IgD-negative memory B cell (primary cell): ENCODE results near the gene CILP. TPM values are rescaled to one million over a fixed set of nuclear protein-coding genes. Genes with fewer than 3 reads are reported as not detected.

Source experiments
- H3K27ac Mint-ChIP-seq, 3 donors: one replicate each; pipeline ENCODE4 v1.8.0; 2020 to 2022; ENCODE audit warnings: mild to moderate bottlenecking in 3 of 3, mixed read lengths in 3 of 3, moderate library complexity in 1 of 3
- H3K27me3 Mint-ChIP-seq: one replicate; pipeline ENCODE4 v1.8.0; 2021; ENCODE audit warnings: mixed read lengths
- H3K36me3 Mint-ChIP-seq: one replicate; pipeline ENCODE4 v1.8.0; 2020; ENCODE audit warnings: mild to moderate bottlenecking, mixed read lengths
- H3K4me1 Mint-ChIP-seq, 3 donors: one replicate each; pipeline ENCODE4 v1.8.0; 2020 to 2022; ENCODE audit warnings: mixed read lengths in 3 of 3, mild to moderate bottlenecking in 1 of 3
- H3K4me3 Mint-ChIP-seq, 4 donors: one replicate each; pipeline ENCODE4 v1.8.0; 2020 to 2022; ENCODE audit warnings: mild to moderate bottlenecking in 4 of 4, mixed read lengths in 4 of 4, moderate library complexity in 3 of 4
- H3K9me3 Mint-ChIP-seq, 3 donors: one replicate each; pipeline ENCODE4 v1.8.0; 2020 to 2021; ENCODE audit warnings: mixed read lengths in 3 of 3, mild to moderate bottlenecking in 1 of 3
- polyA plus RNA-seq: library from polyadenylated mRNA; unstranded; fragments of 300-500 nt; fragmentation: Illumina TruSeq; gene quantifications from one replicate; pipeline ENCODE4 v1.2.3, GENCODE V29; 2021

CILP gene
- polyA plus RNA-seq, 1 donor from 2014 or later = not detected

- Mint-ChIP-seq H3K4me3 (no peak overlapping the region), H3K4me1 (no peaks in the 10 kb centered on the region), H3K27me3 (no peaks in the 10 kb centered on the region), H3K27ac (no peak overlapping the region), H3K9me3 (no peaks in the 10 kb centered on the region), H3K36me3 (no peaks in the 10 kb centered on the region)
These were observed 45.4 kb downstream of the CILP start for GRCh38 chr15:65165875-65166274.

GRCh38 chr15:65164139-65164538 is 47.1 kb downstream of the CILP start:
- Mint-ChIP-seq H3K9me3 (no peaks in the 10 kb centered on the region), H3K36me3 (no peaks in the 10 kb centered on the region), H3K4me1 (no peaks in the 10 kb centered on the region), H3K4me3 (no peak overlapping the region), H3K27ac (no peak overlapping the region), H3K27me3 (no peaks in the 10 kb centered on the region)

- Mint-ChIP-seq H3K36me3 (no peaks in the 10 kb centered on the region), H3K4me3 (no peak overlapping the region), H3K27me3 (no peaks in the 10 kb centered on the region), H3K9me3 (no peaks in the 10 kb centered on the region), H3K27ac (no peak overlapping the region), H3K4me1 (no peaks in the 10 kb centered on the region)
These were observed 48.2 kb downstream of the CILP start for GRCh38 chr15:65163041-65163440.

DNA sequence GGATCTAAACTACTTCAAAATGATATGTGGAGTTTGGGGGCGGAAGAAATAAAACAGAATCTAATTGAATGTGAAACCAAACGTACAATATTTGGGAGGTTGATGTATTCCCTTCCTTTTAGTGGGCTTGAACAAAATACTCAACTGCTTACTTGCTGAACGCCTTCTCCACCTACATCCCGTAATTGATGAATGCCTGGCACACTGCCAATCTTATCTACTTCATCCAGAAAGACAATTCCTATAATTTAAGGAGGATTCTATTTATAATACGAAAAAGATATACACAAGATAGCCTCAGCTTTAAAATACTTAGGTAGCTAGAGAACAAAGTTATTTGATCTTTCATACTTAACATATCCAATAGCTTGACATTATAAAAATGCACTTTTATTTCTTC is 54.6 kb downstream of the CILP start:
- no peak overlapping the region for H3K27ac Mint-ChIP-seq
- H3K27me3 Mint-ChIP-seq = no peaks in the 10 kb centered on the region
- no peak overlapping the region for H3K4me3 Mint-ChIP-seq
- no peaks in the 10 kb centered on the region for H3K9me3 Mint-ChIP-seq
- no peaks in the 10 kb centered on the region for H3K36me3 Mint-ChIP-seq
- H3K4me1 Mint-ChIP-seq = no peaks in the 10 kb centered on the region

DNA sequence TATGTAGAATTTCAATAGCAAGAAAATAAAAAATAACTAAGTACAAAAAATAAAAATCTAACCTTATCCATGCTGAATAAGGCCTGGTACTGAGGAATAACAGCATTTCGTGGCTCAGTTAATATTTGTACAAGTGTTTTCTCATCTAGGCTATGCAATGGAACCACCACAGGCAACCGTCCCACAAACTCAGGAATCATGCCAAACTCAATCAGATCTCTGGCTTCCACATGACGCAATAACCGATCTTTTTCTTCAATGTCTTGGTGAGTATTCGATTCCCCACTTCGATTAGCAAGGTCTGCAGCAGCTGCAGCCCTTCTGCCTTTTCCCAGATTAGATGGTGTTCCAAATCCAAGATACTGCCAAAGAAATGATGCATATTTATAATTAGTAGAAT is 56.6 kb downstream of the CILP start:
- Mint-ChIP-seq H3K9me3 (no peaks in the 10 kb centered on the region), H3K27ac (peak overlapping the region in 1 of 3 donors; percentile 63), H3K4me3 (no peak overlapping the region), H3K27me3 (no peaks in the 10 kb centered on the region), H3K36me3 (peaks cover 2% of the 10 kb centered on the region), H3K4me1 (no peaks in the 10 kb centered on the region)

GRCh38 chr15:65147902-65148301 is 63.4 kb downstream of the CILP start:
- no peak overlapping the region for H3K27ac Mint-ChIP-seq

GRCh38 chr15:65146438-65146837 is 64.8 kb downstream of the CILP start:
- H3K27ac Mint-ChIP-seq = no peak overlapping the region
- H3K4me3 Mint-ChIP-seq = no peak overlapping the region
- peaks cover 7% of the 10 kb centered on the region for H3K36me3 Mint-ChIP-seq
- peaks cover 0 to 2% (median 0%) of the 10 kb centered on the region in 3 donors for H3K4me1 Mint-ChIP-seq
- no peaks in the 10 kb centered on the region for H3K27me3 Mint-ChIP-seq
- no peaks in the 10 kb centered on the region for H3K9me3 Mint-ChIP-seq

More at GRCh38 chr15:65147902-65148301, 63.4 kb downstream of the CILP start:
- H3K27me3 Mint-ChIP-seq = no peaks in the 10 kb centered on the region
- no peak overlapping the region for H3K4me3 Mint-ChIP-seq
- peaks cover 0 to 1% (median 0%) of the 10 kb centered on the region in 3 donors for H3K4me1 Mint-ChIP-seq
- no peaks in the 10 kb centered on the region for H3K9me3 Mint-ChIP-seq
- H3K36me3 Mint-ChIP-seq = peaks cover 8% of the 10 kb centered on the region

Other genes starting within 250 kb of the CILP start
- 137 TPM for gene SPG21, start 221.6 kb downstream of the CILP start, polyA plus RNA-seq
- gene MTFMT, start 181.8 kb downstream of the CILP start, polyA plus RNA-seq = 15.8 TPM
- gene SLC51B, start 166.1 kb downstream of the CILP start, polyA plus RNA-seq = not detected
- not detected for gene RASL12, start 143.5 kb downstream of the CILP start, polyA plus RNA-seq
- gene KBTBD13, start 134.7 kb downstream of the CILP start, polyA plus RNA-seq = not detected
- 0.26 TPM for gene UBAP1L, start 96.3 kb downstream of the CILP start, polyA plus RNA-seq
- gene PDCD7, start 77.7 kb downstream of the CILP start, polyA plus RNA-seq = 13.4 TPM
- 31.4 TPM for gene CLPX, start 26.1 kb downstream of the CILP start, polyA plus RNA-seq
- 23.5 TPM for gene PARP16, start 75.4 kb upstream of the CILP start, polyA plus RNA-seq
- not detected for gene RNU5A-1, start 84.6 kb upstream of the CILP start, polyA plus RNA-seq
- not detected for gene RNU5B-1, start 93.2 kb upstream of the CILP start, polyA plus RNA-seq
- not detected for gene IGDCC3, start 166.5 kb upstream of the CILP start, polyA plus RNA-seq
- not detected for gene IGDCC4, start 211.5 kb upstream of the CILP start, polyA plus RNA-seq